Neural crest cell (in vitro differentiated cells): ENCODE measurements around the gene TMEM132C. TPM values are rescaled to one million over a fixed set of nuclear protein-coding genes. Genes with fewer than 3 reads are reported as not detected.

Source experiments
- DNase-seq: peaks from one replicate; pipeline ENCODE4 v3.0.0; 2021; ENCODE audit warnings: low read depth, mixed read lengths, low spot score
- H3K27ac Mint-ChIP-seq: one replicate; pipeline ENCODE4 v1.8.0; 2021; ENCODE audit warnings: mild to moderate bottlenecking, mixed read lengths; ENCODE audit not compliant: unreplicated experiment
- H3K27me3 Mint-ChIP-seq: 2 replicates; pipeline ENCODE4 v1.8.0; 2021; ENCODE audit warnings: low read depth, mild to moderate bottlenecking, mixed read lengths
- H3K36me3 Mint-ChIP-seq: 2 replicates; pipeline ENCODE4 v1.8.0; 2021; ENCODE audit warnings: low read depth, mild to moderate bottlenecking, mixed read lengths
- H3K4me1 Mint-ChIP-seq: 2 replicates; pipeline ENCODE4 v1.8.0; 2021; ENCODE audit warnings: mixed read lengths
- H3K4me3 Mint-ChIP-seq: one replicate; pipeline ENCODE4 v1.8.0; 2021; ENCODE audit warnings: mild to moderate bottlenecking, mixed read lengths
- H3K9me3 Mint-ChIP-seq: 2 replicates; pipeline ENCODE4 v1.8.0; 2021; ENCODE audit warnings: mixed read lengths
- total RNA-seq: library from RNA; stranded (reverse); gene quantifications from 2 replicates; pipeline ENCODE4 v1.2.1, GENCODE V29; 2021
- TF ChIP-seq, protein P1 (sequence below): fragments of 200-600 bp; sonication (generic); conservative IDR thresholded peaks from 2 replicates; pipeline ENCODE4 v1.5.0; 2021; ENCODE audit warnings: antibody characterized with exemption, mild to moderate bottlenecking

TMEM132C gene
- total RNA-seq, 1 donor from 2014 or later, result 10.9 TPM

DNA sequence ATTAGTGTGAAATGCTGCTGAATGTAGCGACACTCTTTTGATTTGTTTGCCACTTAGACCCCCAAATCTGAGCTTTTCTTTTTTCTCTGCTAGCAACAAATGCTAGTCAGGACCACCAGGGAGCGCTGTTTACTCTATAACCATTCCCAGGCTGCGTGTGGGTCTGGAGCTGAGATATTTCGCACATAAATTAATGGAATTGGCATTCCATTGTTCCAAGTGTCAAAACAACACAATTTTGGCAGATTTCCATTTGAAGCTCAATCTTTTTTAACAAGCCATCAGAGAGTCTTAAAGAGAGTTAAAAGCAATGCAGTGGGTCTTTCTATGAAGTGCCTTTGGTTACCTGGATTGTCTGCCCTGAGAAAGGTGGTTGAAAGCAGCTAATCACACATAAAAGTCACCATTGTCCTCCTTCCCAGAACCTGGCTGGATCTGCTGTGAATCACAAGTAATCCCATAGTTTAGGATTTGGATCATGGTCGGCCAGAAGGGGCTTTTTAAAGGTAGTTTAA lies 7.4 kb upstream of the TMEM132C start:
- H3K36me3 Mint-ChIP-seq, result no peaks in the 10 kb centered on the region
- H3K9me3 Mint-ChIP-seq, result peaks cover 2% of the 10 kb centered on the region
- no peak overlapping the region for H3K27ac Mint-ChIP-seq
- TF ChIP-seq, protein P1, sequence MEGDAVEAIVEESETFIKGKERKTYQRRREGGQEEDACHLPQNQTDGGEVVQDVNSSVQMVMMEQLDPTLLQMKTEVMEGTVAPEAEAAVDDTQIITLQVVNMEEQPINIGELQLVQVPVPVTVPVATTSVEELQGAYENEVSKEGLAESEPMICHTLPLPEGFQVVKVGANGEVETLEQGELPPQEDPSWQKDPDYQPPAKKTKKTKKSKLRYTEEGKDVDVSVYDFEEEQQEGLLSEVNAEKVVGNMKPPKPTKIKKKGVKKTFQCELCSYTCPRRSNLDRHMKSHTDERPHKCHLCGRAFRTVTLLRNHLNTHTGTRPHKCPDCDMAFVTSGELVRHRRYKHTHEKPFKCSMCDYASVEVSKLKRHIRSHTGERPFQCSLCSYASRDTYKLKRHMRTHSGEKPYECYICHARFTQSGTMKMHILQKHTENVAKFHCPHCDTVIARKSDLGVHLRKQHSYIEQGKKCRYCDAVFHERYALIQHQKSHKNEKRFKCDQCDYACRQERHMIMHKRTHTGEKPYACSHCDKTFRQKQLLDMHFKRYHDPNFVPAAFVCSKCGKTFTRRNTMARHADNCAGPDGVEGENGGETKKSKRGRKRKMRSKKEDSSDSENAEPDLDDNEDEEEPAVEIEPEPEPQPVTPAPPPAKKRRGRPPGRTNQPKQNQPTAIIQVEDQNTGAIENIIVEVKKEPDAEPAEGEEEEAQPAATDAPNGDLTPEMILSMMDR, result peak; percentile 93
- H3K27me3 Mint-ChIP-seq, result peaks cover 42% of the 10 kb centered on the region
- peak; percentile 64 for DNase-seq
- H3K4me1 Mint-ChIP-seq, result peaks cover 7% of the 10 kb centered on the region
- no peak overlapping the region for H3K4me3 Mint-ChIP-seq

DNA sequence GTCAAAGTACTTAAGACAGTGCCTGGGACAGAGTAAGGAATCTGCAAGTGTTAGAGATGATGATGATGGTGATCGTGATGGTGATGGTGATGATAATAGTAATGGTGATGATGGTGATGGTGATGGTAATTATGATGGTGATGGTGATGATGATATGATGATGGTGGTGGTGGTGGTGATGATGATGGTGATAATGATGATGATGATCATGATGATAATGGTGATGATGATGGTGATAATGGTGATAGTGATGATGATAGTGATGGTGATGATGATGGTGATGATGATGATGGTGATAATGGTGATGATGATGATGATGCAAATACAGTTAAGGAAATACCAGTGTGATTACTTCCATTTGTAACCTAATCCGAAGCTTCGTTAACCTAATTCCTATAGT lies 5.2 kb upstream of the TMEM132C start:
- no peak for DNase-seq
- Mint-ChIP-seq H3K4me1 (peaks cover 11% of the 10 kb centered on the region), H3K4me3 (no peak overlapping the region), H3K27me3 (peaks cover 62% of the 10 kb centered on the region), H3K9me3 (peaks cover 2% of the 10 kb centered on the region), H3K36me3 (no peaks in the 10 kb centered on the region), H3K27ac (no peak overlapping the region)
- TF ChIP-seq, protein P1, result no peak

DNA sequence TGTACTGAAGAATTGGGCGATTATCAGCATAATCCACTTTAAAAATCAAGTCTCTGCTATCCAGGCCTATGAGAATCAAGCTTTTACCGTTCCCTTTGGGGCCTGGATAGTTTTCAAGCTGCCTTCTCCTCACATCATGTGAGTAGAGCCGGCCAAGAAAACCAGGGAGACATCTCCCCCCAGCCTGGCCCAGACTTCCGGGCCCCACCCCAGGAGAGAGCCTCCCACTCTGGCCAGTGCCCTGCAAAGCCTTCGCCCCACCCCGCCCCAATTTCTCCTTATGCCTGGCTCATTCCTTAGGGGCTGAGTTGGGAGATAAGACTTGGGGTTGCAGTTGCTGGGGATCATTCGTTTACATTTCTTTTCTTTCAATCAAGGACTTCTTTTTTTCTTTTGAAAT lies 1.4 kb upstream of the TMEM132C start:
- H3K4me3 Mint-ChIP-seq, result peak overlapping the region; percentile 86
- H3K27ac Mint-ChIP-seq, result no peak overlapping the region
- no peaks in the 10 kb centered on the region for H3K36me3 Mint-ChIP-seq
- no peak for DNase-seq
- TF ChIP-seq, protein P1, result no peak
- H3K9me3 Mint-ChIP-seq, result peaks cover 2% of the 10 kb centered on the region
- H3K27me3 Mint-ChIP-seq, result peaks cover 71% of the 10 kb centered on the region
- peaks cover 21% of the 10 kb centered on the region for H3K4me1 Mint-ChIP-seq

DNA sequence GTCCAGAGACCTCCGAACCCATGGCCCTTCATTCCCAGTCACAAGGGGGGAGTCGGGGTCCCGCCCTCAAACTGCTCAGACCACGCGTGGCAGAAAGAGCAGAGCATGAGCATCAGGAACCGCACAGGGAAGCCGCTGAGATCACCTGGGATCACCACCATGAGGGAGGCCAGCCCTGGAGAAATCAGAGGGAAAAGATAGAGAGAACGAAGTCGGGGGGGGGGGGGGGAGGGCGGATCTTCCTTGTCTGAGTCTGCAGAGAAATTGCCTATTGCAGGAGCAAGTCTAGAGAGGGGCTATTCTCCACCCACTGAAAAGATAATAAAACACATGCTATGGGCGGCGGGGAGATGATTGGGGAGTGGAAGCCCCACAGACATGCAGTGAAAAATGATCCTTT lies 884 bp upstream of the TMEM132C start:
- DNase-seq, result no peak
- Mint-ChIP-seq H3K4me1 (peaks cover 21% of the 10 kb centered on the region), H3K9me3 (peaks cover 2% of the 10 kb centered on the region), H3K36me3 (no peaks in the 10 kb centered on the region), H3K27me3 (peaks cover 75% of the 10 kb centered on the region), H3K27ac (no peak overlapping the region), H3K4me3 (peak overlapping the region; percentile 86)
- TF ChIP-seq, protein P1, result no peak

DNA sequence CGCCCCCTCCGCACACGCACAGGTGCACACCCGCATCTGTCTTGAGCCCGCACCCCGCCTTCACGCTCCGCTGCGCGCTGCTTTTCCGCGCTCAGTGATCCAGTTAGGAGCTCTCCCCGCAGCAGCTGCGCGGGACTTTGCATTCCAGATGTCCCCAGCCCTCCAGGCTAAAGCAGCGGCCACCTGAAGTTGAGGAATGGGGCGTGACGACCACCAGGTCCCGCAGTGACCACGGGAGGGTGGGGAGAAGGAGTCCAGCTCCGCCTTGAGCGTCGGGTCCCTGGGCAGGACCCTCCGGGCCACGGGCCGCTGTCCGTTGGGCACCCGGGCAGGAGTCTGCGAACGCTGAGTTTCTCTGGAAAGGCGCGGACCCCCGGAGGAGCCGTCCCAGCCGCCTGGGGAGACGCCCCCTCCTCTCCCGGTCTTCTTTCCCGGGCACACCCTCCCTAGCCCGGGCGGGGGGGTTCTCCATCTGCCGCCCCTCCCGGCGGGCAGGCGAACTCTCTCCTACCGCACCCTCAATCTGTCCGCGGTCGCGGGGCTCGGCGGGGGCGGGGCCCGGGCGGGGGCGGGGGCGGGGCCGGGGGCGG lies 334 bp upstream of the TMEM132C start:
- Mint-ChIP-seq H3K9me3 (peaks cover 2% of the 10 kb centered on the region), H3K4me3 (peak overlapping the region; percentile 86), H3K27me3 (peaks cover 79% of the 10 kb centered on the region), H3K4me1 (peaks cover 23% of the 10 kb centered on the region), H3K36me3 (no peaks in the 10 kb centered on the region), H3K27ac (no peak overlapping the region)
- peak; percentile 20 for DNase-seq
- TF ChIP-seq, protein P1, result no peak
